Central memory CD8-positive, alpha-beta T cell (primary cell): ENCODE data around the gene CLNS1A.
"Not testable (repeated sequence)": the region's sequence is repeated elsewhere in the genome, so short reads cannot be mapped to it uniquely, and the experiment has no call there.

Experiments used
- ATAC-seq: fragments of 150-1000 bp; cut with Tn5 transposase; replicated peaks from 2 replicates; pipeline ENCODE4 v1.10.0; 2022; ENCODE audit warnings: mild to moderate bottlenecking, moderate FRiP score, moderate number of reproducible peaks; ENCODE audit not compliant: poor library complexity, severe bottlenecking; ENCODE audit errors: extremely low read depth
- DNase-seq, 2 donors: peaks; one replicate each; pipeline ENCODE4 v3.0.0; 2021; ENCODE audit warnings: low spot score in 2 of 2
- H3K27ac Mint-ChIP-seq: one replicate; pipeline ENCODE4 v1.8.0; 2022; ENCODE audit warnings: low read depth, mild to moderate bottlenecking, moderate library complexity, mixed read lengths
- H3K27me3 Mint-ChIP-seq: one replicate; pipeline ENCODE4 v1.8.0; 2022; ENCODE audit warnings: mixed read lengths
- H3K36me3 Mint-ChIP-seq: one replicate; pipeline ENCODE4 v1.8.0; 2022; ENCODE audit warnings: mild to moderate bottlenecking, moderate library complexity, mixed read lengths; ENCODE audit not compliant: insufficient read depth
- H3K4me1 Mint-ChIP-seq: one replicate; pipeline ENCODE4 v1.8.0; 2022; ENCODE audit warnings: mixed read lengths
- H3K4me3 Mint-ChIP-seq: one replicate; pipeline ENCODE4 v1.8.0; 2022; ENCODE audit warnings: mild to moderate bottlenecking, moderate library complexity, mixed read lengths
- H3K9me3 Mint-ChIP-seq: one replicate; pipeline ENCODE4 v1.8.0; 2022; ENCODE audit warnings: mixed read lengths

CLNS1A gene

DNA sequence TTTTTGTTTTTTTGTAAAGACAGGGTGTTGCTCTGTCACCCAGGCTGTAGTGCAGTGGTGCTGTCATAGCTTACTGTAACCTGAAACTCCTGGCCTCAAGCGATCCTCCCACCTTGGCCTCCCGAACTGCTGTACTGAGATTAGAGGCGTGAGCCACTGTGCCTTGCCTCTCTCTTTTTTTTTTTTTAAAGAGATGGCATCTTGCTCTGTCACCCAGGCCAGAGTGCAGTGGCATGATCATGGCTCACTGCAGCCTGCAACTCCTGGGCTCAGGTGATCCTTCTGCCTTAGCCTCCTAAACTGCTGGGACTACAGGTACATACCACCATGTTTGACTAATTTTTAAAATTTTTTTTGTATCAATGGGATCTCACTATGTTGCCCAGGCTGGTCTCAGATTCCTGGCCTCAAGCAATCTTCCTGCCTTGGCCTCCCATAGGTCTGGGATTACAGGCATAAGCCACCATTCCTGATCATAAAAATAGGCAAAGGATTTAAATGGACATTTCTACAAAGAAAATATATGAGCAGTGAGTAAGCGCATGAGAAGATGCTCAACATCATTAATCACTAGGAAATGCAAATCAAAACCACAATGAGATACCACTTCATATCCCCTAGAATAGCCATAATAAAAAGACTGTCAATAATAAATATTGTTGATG, 17.3 kb upstream of the CLNS1A start:
- H3K36me3 Mint-ChIP-seq: peaks cover 2% of the 10 kb centered on the region
- no peak overlapping the region for H3K4me3 Mint-ChIP-seq
- DNase-seq (no peak), ATAC-seq (no peak)
- no peaks in the 10 kb centered on the region for H3K9me3 Mint-ChIP-seq
- H3K27me3 Mint-ChIP-seq: peaks cover 8% of the 10 kb centered on the region
- no peaks in the 10 kb centered on the region for H3K4me1 Mint-ChIP-seq
- H3K27ac Mint-ChIP-seq: no peak overlapping the region

DNA sequence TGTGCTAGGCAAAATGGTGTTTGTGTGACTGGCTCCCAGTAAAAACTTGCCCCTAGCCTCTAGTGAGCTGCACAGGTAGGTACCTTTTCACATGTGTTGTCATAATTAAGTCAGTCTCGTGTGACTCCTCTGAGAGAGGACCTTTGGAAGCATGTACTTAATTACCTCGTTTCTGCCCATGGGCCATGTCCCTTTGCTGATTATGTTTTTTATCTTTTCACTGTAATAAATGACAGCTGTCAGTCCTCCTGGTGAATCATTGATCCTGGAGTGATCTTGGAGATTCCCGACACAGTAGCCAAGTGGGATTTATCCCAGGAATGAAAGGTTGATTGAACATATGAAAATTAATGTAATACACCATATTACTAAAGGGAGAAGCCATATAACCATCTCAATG, 12.5 kb upstream of the CLNS1A start:
- H3K27me3 Mint-ChIP-seq: peaks cover 30% of the 10 kb centered on the region
- H3K4me3 Mint-ChIP-seq: no peak overlapping the region

DNA sequence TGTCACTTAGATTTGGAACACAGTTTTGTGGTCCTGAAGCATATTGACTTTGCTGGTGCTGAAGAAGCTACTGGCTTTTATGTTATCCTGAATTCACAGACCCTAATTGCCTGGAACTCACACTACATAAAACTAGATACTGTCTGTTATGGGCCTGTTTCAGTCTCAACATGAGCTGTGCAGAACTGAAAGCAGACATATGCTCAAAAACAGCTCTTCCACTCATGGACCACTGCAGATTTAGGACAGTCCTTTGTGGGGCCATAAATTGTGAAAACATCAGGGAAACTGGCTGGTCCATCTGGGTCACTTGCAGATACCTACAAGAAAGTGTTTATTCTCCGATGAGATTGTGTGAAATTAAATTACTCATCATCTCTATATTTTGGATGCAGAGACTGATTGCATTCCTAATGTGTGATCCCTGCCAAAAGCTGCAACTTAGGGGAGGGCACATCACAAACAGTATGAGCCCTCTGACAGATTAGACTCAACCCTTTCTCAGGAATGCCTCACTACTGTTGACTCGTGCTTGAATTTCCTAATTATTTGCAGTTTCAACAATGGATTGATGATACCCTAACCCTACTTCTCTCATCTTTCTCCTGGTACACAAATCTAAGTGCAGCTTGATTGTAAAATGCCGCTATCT, 10.2 kb upstream of the CLNS1A start:
- no peak for DNase-seq

More for the DNA sequence above, 12.5 kb upstream of the CLNS1A start:
- no peak overlapping the region for H3K27ac Mint-ChIP-seq
- DNase-seq (no peak), ATAC-seq (no peak)
- H3K9me3 Mint-ChIP-seq: no peaks in the 10 kb centered on the region
- H3K4me1 Mint-ChIP-seq: no peaks in the 10 kb centered on the region
- no peaks in the 10 kb centered on the region for H3K36me3 Mint-ChIP-seq

DNA sequence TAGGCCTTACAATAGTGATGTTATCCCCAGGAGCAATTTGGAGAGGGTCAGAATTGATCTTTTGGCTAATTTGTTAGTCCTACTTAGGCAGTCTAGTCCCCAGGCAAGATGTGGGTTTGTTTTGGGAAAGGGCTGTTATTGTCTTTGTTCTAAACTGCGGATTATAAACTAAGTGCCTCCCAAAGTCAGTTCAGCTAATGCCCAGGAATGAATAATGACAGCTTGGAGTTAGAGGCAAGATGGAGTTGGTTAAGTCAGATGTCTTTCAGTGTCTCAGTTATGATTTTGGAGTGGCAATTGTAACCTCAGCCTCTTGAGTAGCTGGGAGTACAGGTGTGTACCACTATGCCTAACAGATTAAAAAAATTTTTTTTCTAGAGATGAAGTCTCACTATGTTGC, 7.3 kb upstream of the CLNS1A start:
- no peaks in the 10 kb centered on the region for H3K36me3 Mint-ChIP-seq
- DNase-seq (no peak), ATAC-seq (no peak)
- peaks cover 31% of the 10 kb centered on the region for H3K27me3 Mint-ChIP-seq
- no peak overlapping the region for H3K27ac Mint-ChIP-seq
- no peaks in the 10 kb centered on the region for H3K4me1 Mint-ChIP-seq
- no peaks in the 10 kb centered on the region for H3K9me3 Mint-ChIP-seq
- H3K4me3 Mint-ChIP-seq: no peak overlapping the region

More for the DNA sequence above, 10.2 kb upstream of the CLNS1A start:
- Mint-ChIP-seq H3K9me3 (no peaks in the 10 kb centered on the region), H3K36me3 (no peaks in the 10 kb centered on the region), H3K4me1 (no peaks in the 10 kb centered on the region), H3K27me3 (peaks cover 40% of the 10 kb centered on the region), H3K4me3 (no peak overlapping the region), H3K27ac (no peak overlapping the region)
- no peak for ATAC-seq

DNA sequence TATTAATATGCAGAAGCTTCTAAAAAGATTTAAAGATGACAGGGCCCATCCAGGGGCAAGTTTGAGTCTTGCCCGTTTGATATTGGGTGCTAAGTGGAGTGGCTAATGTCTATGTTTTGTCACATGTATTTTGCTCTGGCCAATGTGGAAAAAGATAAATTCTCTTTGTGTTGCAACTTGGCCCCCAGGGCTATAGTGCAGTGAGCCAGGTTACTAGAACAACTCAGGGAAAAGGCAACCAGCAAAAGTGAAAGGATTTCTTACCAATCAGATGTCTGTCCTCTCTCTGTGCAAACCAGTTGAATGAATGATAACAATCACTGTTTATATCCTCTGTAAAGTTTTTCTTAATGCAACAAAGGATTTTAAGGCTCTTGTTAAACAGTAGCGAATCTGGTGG, 4.6 kb upstream of the CLNS1A start:
- ATAC-seq: no peak
- no peak overlapping the region for H3K4me3 Mint-ChIP-seq
- H3K36me3 Mint-ChIP-seq: peaks cover 7% of the 10 kb centered on the region
- H3K27me3 Mint-ChIP-seq: peaks cover 26% of the 10 kb centered on the region
- peaks cover 7% of the 10 kb centered on the region for H3K4me1 Mint-ChIP-seq
- no peak overlapping the region for H3K27ac Mint-ChIP-seq
- DNase-seq: no peak
- H3K9me3 Mint-ChIP-seq: no peaks in the 10 kb centered on the region

DNA sequence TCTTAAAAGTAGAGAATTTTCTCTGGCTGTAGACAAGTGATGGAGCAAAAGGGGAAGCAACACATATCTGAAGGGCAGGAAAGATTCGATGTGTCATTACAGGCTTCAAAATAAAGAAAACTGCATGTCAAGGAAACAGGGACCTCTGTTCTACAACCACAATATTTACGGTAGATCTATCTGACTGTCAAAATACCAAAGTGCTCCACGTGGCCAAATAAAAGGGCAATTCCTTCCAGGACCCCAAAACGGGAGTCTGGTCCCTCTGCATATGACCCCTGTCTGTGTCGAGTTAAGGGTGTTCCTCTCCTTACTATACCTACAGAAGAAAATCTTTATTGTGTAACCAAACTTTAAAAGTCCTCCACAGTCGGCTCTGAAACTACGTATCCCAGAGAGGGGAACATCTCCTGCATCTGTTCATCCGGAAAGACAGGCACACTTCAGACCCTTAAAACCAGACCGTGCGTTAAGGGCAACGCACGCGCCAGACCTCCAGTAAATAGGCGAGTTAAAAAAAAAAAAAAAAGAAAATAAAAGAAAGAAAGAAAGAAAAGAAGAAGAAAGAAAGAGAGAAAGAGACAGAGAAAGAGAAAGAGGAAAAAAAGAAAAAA, 756 bp downstream of the CLNS1A start:
- Mint-ChIP-seq H3K4me3 (peak overlapping the region; percentile 91), H3K36me3 (peaks cover 12% of the 10 kb centered on the region), H3K4me1 (peaks cover 32% of the 10 kb centered on the region), H3K9me3 (no peaks in the 10 kb centered on the region), H3K27me3 (no peaks in the 10 kb centered on the region), H3K27ac (peak overlapping the region; percentile 96)
- ATAC-seq (no peak), DNase-seq (no peak)

DNA sequence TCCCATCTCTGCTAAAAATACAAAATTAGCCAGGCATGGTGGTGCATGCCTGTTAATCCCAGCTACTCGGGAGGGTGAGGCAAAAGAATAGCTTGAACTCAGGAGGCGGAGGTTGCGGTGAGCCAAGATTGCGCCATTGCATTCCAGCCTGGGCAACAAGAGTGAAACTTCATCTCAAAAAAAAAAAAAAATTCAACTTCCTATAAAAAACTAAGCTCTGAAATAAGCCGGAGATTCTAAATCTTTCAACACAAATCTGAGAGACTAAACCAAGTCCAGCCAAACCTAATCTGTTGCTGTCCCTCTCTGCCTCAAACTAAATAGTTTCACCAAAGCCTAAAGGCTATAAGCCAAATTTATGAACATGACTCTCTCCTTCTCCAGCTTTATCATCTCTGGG, 3.7 kb downstream of the CLNS1A start:
- H3K4me1 Mint-ChIP-seq: peaks cover 45% of the 10 kb centered on the region
- H3K36me3 Mint-ChIP-seq: peaks cover 19% of the 10 kb centered on the region
- not testable (repeated sequence) for DNase-seq

DNA sequence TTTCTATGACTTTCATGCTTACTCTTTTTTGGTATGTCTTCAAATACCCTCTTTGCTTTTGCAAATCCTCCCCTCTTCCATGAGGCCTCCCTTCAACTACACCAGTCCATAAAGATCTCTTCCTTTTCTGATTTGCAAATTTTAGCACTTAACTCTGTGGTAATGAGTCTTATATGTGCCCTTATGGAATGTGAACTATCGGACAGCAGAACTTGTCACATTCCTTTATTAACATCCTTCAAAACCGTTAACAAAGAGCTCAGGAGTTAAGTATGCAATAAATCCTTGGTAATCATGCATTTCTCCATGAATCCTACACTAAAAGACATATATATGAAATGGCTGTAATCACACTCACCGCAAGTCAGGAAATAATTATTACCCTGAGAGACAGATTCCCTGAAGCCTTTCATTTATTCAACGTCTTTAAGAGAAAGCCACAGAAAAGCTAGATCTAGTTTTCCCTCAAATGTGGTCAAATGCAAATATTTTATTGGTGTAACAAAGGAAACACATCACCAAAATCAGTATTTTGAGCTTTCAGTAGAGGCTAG, 7.4 kb downstream of the CLNS1A start:
- DNase-seq (no peak), ATAC-seq (no peak)
- Mint-ChIP-seq H3K27me3 (no peaks in the 10 kb centered on the region), H3K27ac (peak overlapping the region; percentile 11), H3K36me3 (peaks cover 26% of the 10 kb centered on the region), H3K4me3 (no peak overlapping the region), H3K9me3 (no peaks in the 10 kb centered on the region), H3K4me1 (peaks cover 21% of the 10 kb centered on the region)

More for the DNA sequence above, 3.7 kb downstream of the CLNS1A start:
- H3K4me3 Mint-ChIP-seq, H3K27me3 Mint-ChIP-seq, H3K27ac Mint-ChIP-seq, ATAC-seq, H3K9me3 Mint-ChIP-seq: not testable (repeated sequence)

DNA sequence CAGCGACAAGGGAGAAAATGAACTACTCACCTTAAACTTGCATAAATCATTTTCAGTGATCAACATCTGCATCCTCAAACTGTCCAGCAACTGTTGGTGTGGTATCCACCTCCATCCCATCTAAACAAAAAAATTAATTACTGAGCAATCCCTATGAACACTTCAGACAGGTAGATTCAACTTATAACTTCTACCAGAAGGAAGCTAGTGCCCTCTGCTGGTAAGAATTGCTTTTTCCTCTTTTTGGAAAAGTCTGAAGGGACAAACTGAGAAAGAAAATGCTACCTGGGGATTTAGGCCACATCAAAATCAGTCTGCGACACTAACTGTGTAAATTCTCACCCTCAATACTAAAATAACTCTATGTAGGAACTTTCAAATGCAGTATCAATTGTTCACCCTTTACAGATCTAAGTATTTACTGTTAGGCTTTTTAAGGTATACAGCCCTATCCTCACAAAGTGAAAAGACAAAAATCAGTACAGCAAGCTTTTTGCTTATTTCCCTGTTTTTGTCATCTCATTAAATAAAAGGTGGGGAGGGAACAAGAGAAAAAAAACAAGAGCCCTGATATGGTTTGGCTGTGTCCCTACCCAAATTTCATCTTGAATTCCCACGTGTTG, 17.9 kb downstream of the CLNS1A start:
- Mint-ChIP-seq H3K27ac (no peak overlapping the region), H3K36me3 (peaks cover 40% of the 10 kb centered on the region), H3K27me3 (no peaks in the 10 kb centered on the region), H3K9me3 (no peaks in the 10 kb centered on the region), H3K4me3 (no peak overlapping the region), H3K4me1 (no peaks in the 10 kb centered on the region)
- no peak for ATAC-seq
- no peak for DNase-seq

DNA sequence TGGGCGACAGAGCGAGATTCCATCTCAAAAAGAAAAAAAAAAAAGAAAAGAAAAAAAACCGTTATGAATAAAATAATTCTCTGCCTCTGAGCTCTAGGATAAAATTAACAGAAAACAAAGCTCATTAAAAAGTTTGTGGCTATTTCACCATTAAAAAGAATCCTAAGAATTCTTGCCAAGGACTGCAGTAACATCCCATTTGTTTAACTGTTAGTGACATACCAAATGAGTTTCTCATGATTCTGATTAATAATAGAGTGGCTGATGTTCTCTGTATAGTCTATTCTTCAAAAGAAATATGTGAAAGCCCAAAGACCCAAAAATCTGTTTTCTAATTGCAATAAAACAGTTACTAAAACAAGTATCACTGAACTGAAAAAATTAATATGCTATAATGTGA, 19.7 kb downstream of the CLNS1A start:
- Mint-ChIP-seq H3K36me3 (peaks cover 33% of the 10 kb centered on the region), H3K27me3 (no peaks in the 10 kb centered on the region), H3K9me3 (no peaks in the 10 kb centered on the region), H3K27ac (no peak overlapping the region), H3K4me1 (no peaks in the 10 kb centered on the region), H3K4me3 (no peak overlapping the region)
- DNase-seq: no peak
- no peak for ATAC-seq

DNA sequence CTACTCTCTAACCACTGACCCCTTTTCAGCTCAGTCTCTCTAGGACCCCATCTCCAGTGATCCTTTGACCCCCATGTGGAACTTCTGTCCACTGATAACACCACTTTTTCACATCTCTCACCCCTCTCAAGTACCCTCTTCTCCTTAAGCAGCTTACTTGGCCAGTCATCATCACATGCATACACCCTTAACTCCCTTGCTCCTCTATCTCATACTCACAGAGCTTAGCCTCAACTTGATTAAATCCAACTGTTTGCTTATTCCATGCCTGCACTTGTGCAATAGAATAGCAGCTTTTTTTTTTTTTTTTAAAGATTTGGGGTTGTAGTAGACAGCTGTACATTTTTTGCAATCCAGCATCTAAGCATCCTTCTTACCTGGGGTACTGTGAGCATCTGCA, 25.7 kb downstream of the CLNS1A start:
- no peak overlapping the region for H3K27ac Mint-ChIP-seq
- H3K36me3 Mint-ChIP-seq: peaks cover 15% of the 10 kb centered on the region

DNA sequence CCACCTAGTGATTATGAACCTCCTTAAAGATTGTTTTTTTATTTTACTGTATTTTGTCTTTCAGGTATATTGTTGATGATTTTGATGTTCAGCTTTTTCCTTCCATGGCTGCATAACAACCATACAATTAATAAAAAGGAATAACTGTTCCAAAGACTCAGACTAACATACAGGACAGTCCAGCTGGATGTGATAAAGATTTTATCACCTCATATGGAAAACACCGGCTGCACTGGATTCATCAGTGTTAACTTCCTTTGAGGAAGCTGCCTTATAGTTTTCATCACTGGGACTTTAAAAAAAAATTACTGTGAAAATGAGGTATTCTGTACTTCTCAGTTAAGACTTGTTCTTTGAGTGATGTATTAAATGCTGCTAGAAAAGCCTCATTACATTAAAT, 28.4 kb downstream of the CLNS1A start:
- no peak for DNase-seq
- H3K4me3 Mint-ChIP-seq: no peak overlapping the region
- H3K27me3 Mint-ChIP-seq: no peaks in the 10 kb centered on the region
- peaks cover 6% of the 10 kb centered on the region for H3K36me3 Mint-ChIP-seq
- no peak for ATAC-seq
- no peaks in the 10 kb centered on the region for H3K9me3 Mint-ChIP-seq
- H3K4me1 Mint-ChIP-seq: no peaks in the 10 kb centered on the region
- H3K27ac Mint-ChIP-seq: no peak overlapping the region

More for the DNA sequence above, 25.7 kb downstream of the CLNS1A start:
- DNase-seq (no peak), ATAC-seq (no peak)
- Mint-ChIP-seq H3K4me3 (no peak overlapping the region), H3K4me1 (no peaks in the 10 kb centered on the region), H3K27me3 (no peaks in the 10 kb centered on the region), H3K9me3 (no peaks in the 10 kb centered on the region)
